Endometrial microvascular endothelial cells (primary cell): ENCODE data around the gene OLA1. TPM values are rescaled to one million over a fixed set of nuclear protein-coding genes. Genes with fewer than 3 reads are reported as not detected.
"Not testable (repeated sequence)": the region's sequence is repeated elsewhere in the genome, so short reads cannot be mapped to it uniquely, and the experiment has no call there.

Experiments used
- in situ Hi-C: cut with HindIII; loops from 2 replicates; pipeline ENCODE4 v1.10.0; 2017; ENCODE audit warnings: low sequenced_read_pairs, low pct_unique_long_range_greater_than_20kb; ENCODE audit errors: inconsistent ontology term
- total RNA-seq: library from RNA; depleted of rRNA; stranded (reverse); fragments of >200 nt; gene quantifications from one replicate; pipeline ENCODE4 v1.2.3, GENCODE V29; 2015; ENCODE audit errors: inconsistent ontology term

OLA1 gene
- total RNA-seq = 155 TPM

- in situ Hi-C loops = no loop called here
Measured at GRCh38 chr2:174248187-174248997, at the start of gene OLA1. OLA1 (minus strand) TSS chr2:174248532; CDS start chr2:174246815, 1,717 bp downstream.

GRCh38 chr2:174292908-174293307 lies 44.6 kb upstream of the OLA1 start:
- in situ Hi-C loops = no loop called here

GRCh38 chr2:174286172-174286571 lies 37.8 kb upstream of the OLA1 start:
- in situ Hi-C loops = no loop called here

GRCh38 chr2:174282441-174282840 lies 34.1 kb upstream of the OLA1 start:
- in situ Hi-C loops = no loop called here

- in situ Hi-C loops = no loop called here
Measured at GRCh38 chr2:174281736-174282135, 33.4 kb upstream of the OLA1 start.

- in situ Hi-C loops = no loop called here
Measured at GRCh38 chr2:174280596-174280995, 32.3 kb upstream of the OLA1 start.

GRCh38 chr2:174270263-174270662 lies 21.9 kb upstream of the OLA1 start:
- in situ Hi-C loops = not testable (repeated sequence)

GRCh38 chr2:174266288-174266687 lies 18.0 kb upstream of the OLA1 start:
- in situ Hi-C loops = no loop called here

- in situ Hi-C loops = no loop called here
Measured at GRCh38 chr2:174263997-174264396, 15.7 kb upstream of the OLA1 start.

- in situ Hi-C loops = no loop called here
Measured at GRCh38 chr2:174259981-174260380, 11.6 kb upstream of the OLA1 start.

GRCh38 chr2:174254267-174254666 lies 5.9 kb upstream of the OLA1 start:
- in situ Hi-C loops = no loop called here

GRCh38 chr2:174248998-174249592 lies 763 bp upstream of the OLA1 start:
- in situ Hi-C loops = no loop called here

GRCh38 chr2:174247474-174248186 lies 702 bp downstream of the OLA1 start:
- in situ Hi-C loops = no loop called here

- in situ Hi-C loops = no loop called here
Measured at GRCh38 chr2:174246944-174247381, 1.4 kb downstream of the OLA1 start.

GRCh38 chr2:174245628-174246027 lies 2.7 kb downstream of the OLA1 start:
- in situ Hi-C loops = not testable (repeated sequence)

- in situ Hi-C loops = no loop called here
Measured at GRCh38 chr2:174245065-174245464, 3.3 kb downstream of the OLA1 start.

- in situ Hi-C loops = no loop called here
Measured at GRCh38 chr2:174243812-174244211, 4.5 kb downstream of the OLA1 start.

GRCh38 chr2:174240097-174240496 lies 8.2 kb downstream of the OLA1 start:
- in situ Hi-C loops = no loop called here

GRCh38 chr2:174236429-174236828 lies 11.9 kb downstream of the OLA1 start:
- in situ Hi-C loops = no loop called here

GRCh38 chr2:174235680-174236079 lies 12.7 kb downstream of the OLA1 start:
- in situ Hi-C loops = no loop called here
